Memory B cell (primary cell): ENCODE data around the gene CARD9.
A peak's percentile ranks its signal among the peaks of the same experiment; 100 is the strongest.

Experiments used
- ATAC-seq: fragments of 150-1000 bp; cut with Tn5 transposase; 2 replicates; pipeline ENCODE4 v1.10.0; 2021; ENCODE audit warnings: low read depth, mild to moderate bottlenecking, moderate library complexity
- DNase-seq, 2 donors: peaks; one replicate each; pipeline ENCODE4 v3.0.0; 2022; ENCODE audit warnings: low spot score in 2 of 2
- H3K27ac Mint-ChIP-seq: one replicate; pipeline ENCODE4 v1.8.0; 2022; ENCODE audit warnings: mild to moderate bottlenecking, moderate library complexity, mixed read lengths
- H3K27me3 Mint-ChIP-seq: one replicate; pipeline ENCODE4 v1.8.0; 2022; ENCODE audit warnings: mixed read lengths
- H3K36me3 Mint-ChIP-seq: one replicate; pipeline ENCODE4 v1.8.0; 2022; ENCODE audit warnings: mild to moderate bottlenecking, mixed read lengths
- H3K4me1 Mint-ChIP-seq: one replicate; pipeline ENCODE4 v1.8.0; 2022; ENCODE audit warnings: mixed read lengths
- H3K4me3 Mint-ChIP-seq: one replicate; pipeline ENCODE4 v1.8.0; 2022; ENCODE audit warnings: mild to moderate bottlenecking, moderate library complexity, mixed read lengths
- H3K9me3 Mint-ChIP-seq: one replicate; pipeline ENCODE4 v1.8.0; 2022; ENCODE audit warnings: mixed read lengths

CARD9 gene

DNA sequence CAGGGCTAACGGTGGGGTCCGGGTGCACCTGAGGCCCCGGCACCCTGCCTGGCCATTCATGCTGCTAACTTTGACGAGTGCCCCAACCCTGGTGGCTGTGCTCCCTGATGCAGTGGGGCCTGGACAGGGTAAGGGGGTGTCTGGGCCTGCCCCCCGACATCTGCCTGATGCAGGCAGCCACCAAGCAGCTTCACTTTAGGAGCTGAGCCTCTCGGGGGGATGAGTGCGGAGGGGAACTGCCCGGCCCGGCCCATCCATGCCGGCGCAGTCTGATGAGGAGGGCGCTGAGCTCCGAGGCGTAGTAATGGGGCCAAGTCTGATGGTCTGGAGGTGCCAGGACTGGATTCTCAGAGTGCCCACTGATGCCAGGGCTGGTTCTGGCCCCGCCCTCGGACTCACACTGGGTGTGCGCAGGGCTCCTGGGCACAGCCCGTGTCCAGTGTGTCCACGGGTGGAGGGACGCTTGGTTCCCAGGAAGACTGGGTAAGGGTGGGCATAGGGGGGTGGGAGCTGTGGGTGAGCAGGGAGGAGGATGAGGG, 26.5 kb downstream of the CARD9 start:
- no peak overlapping the region for H3K27ac Mint-ChIP-seq
- H3K27me3 Mint-ChIP-seq: peaks cover 9% of the 10 kb centered on the region
- H3K4me3 Mint-ChIP-seq: no peak overlapping the region
- H3K4me1 Mint-ChIP-seq: no peaks in the 10 kb centered on the region
- no peaks in the 10 kb centered on the region for H3K9me3 Mint-ChIP-seq
- DNase-seq: no peak
- no peak for ATAC-seq
- no peaks in the 10 kb centered on the region for H3K36me3 Mint-ChIP-seq

GRCh38 chr9:136346157-136346481, 27.4 kb downstream of the CARD9 start:
- Mint-ChIP-seq H3K4me3 (no peak overlapping the region), H3K27ac (no peak overlapping the region), H3K4me1 (no peaks in the 10 kb centered on the region), H3K27me3 (peaks cover 9% of the 10 kb centered on the region), H3K36me3 (no peaks in the 10 kb centered on the region), H3K9me3 (no peaks in the 10 kb centered on the region)
- no peak for DNase-seq
- no peak for ATAC-seq

GRCh38 chr9:136345281-136346156, 27.9 kb downstream of the CARD9 start:
- Mint-ChIP-seq H3K4me1 (no peaks in the 10 kb centered on the region), H3K27me3 (peaks cover 9% of the 10 kb centered on the region), H3K27ac (no peak overlapping the region), H3K4me3 (no peak overlapping the region), H3K9me3 (no peaks in the 10 kb centered on the region), H3K36me3 (no peaks in the 10 kb centered on the region)
- no peak for DNase-seq
- no peak for ATAC-seq

GRCh38 chr9:136344544-136345280, 28.8 kb downstream of the CARD9 start:
- DNase-seq (no peak), ATAC-seq (no peak)
- no peak overlapping the region for H3K27ac Mint-ChIP-seq
- H3K4me1 Mint-ChIP-seq: no peaks in the 10 kb centered on the region
- peaks cover 8% of the 10 kb centered on the region for H3K27me3 Mint-ChIP-seq
- no peaks in the 10 kb centered on the region for H3K9me3 Mint-ChIP-seq
- H3K36me3 Mint-ChIP-seq: no peaks in the 10 kb centered on the region
- no peak overlapping the region for H3K4me3 Mint-ChIP-seq

DNA sequence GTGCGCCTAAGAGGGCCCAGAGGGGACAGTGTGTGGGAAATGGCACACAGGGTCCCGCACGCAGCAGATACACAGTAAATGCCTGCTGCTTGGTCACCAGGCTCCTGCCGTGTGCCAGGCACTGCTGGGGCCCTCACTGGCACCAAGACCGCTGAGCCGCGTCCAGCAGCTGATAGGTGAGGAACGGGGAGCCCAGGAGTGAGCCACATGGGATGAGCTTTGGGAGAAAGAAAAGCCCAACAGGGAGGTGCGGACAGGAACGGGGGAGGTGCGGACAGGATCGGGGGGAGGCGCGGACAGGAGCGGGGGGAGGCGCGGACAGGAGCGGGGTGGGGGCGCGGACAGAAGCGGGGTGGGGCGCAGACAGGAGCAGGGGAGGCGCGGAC, 29.6 kb downstream of the CARD9 start:
- Mint-ChIP-seq H3K4me3 (no peak overlapping the region), H3K27me3 (peaks cover 6% of the 10 kb centered on the region), H3K4me1 (no peaks in the 10 kb centered on the region), H3K36me3 (no peaks in the 10 kb centered on the region), H3K9me3 (no peaks in the 10 kb centered on the region), H3K27ac (peak overlapping the region; percentile 53)
- no peak for DNase-seq
- ATAC-seq: no peak

GRCh38 chr9:136343121-136343883, 30.2 kb downstream of the CARD9 start:
- Mint-ChIP-seq H3K36me3 (no peaks in the 10 kb centered on the region), H3K27me3 (peaks cover 6% of the 10 kb centered on the region), H3K4me3 (peak overlapping the region; percentile 11), H3K27ac (peak overlapping the region; percentile 53), H3K9me3 (no peaks in the 10 kb centered on the region), H3K4me1 (no peaks in the 10 kb centered on the region)
- DNase-seq: no peak
- no peak for ATAC-seq

DNA sequence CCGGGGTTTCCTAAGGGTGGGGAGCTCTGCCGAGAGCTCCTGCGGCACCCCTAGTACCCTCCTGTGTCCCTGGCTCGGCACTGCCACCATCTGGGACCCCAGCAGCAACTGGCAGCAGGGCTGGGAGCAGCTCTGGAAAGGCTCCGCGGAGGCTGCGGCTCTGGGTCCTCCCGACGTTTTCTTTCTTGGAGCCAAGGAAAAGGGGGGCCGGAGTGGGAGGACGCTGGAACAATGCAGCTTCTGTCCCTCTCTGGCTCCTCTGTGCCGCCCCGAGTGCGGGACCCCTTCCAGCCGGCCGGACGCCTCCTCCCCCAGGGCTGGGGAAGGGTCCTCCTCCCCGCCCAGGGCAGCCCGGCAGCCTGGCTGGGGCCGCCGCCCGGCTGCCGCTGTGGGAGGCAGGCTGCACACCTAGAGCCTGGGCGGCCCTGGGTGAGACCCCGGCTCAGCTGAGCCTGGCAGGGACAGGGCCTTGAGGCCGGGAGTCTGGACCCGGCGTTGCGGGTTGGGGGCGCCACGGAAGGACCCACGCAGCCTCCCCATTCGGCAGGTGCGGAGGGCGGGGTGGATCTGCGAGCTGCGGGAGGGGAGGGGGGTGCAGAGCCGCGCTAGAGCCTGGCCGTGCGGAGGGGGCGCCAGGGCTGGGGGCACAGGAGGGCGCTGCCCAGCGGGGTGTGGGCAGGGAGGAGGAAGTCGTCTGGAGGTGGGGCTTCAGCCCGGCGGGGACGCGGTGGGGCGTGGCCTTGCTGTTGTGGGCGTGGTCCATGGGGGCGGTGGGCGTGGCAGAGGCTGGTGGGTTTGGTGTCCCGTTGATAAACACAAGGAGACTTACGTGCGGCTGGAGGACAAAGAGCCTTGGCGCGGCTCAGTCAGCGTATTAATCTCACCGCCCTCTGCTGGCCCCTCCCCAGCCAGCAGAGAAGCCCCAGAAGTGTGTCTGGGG, 31.0 kb downstream of the CARD9 start:
- H3K36me3 Mint-ChIP-seq: no peaks in the 10 kb centered on the region
- no peaks in the 10 kb centered on the region for H3K4me1 Mint-ChIP-seq
- H3K27ac Mint-ChIP-seq: no peak overlapping the region
- no peaks in the 10 kb centered on the region for H3K9me3 Mint-ChIP-seq
- H3K4me3 Mint-ChIP-seq: peak overlapping the region; percentile 8
- DNase-seq (peak; percentile 70 to 83), ATAC-seq (peak; percentile 77)
- H3K27me3 Mint-ChIP-seq: peaks cover 6% of the 10 kb centered on the region

DNA sequence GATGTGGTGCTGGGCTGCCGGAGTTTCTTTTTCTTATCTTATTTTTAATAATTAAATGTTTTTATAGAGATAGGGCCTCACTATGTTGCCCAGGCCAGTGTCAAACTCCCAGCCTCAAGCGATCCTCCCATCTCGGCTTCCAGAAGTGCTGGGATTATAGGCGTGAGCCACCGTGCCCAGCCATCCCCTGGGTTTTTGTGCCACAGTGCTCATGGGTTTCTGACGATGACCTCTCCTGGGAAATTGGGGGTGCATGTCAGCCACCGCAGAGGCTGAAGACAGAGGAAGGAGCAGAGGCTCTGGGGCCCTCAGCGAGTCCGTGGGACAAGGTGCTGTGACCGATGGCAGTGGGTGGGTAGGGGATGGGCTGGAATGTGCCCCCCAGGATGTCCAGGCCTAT, 31.7 kb downstream of the CARD9 start:
- Mint-ChIP-seq H3K4me3 (peak overlapping the region; percentile 43), H3K4me1 (no peaks in the 10 kb centered on the region), H3K27ac (no peak overlapping the region), H3K9me3 (no peaks in the 10 kb centered on the region), H3K36me3 (no peaks in the 10 kb centered on the region), H3K27me3 (peaks cover 6% of the 10 kb centered on the region)
- ATAC-seq (no peak), DNase-seq (no peak)

- H3K36me3 Mint-ChIP-seq: no peaks in the 10 kb centered on the region
- peaks cover 6% of the 10 kb centered on the region for H3K27me3 Mint-ChIP-seq
- ATAC-seq: no peak
- no peak for DNase-seq
- H3K4me1 Mint-ChIP-seq: no peaks in the 10 kb centered on the region
- no peak overlapping the region for H3K4me3 Mint-ChIP-seq
- no peaks in the 10 kb centered on the region for H3K9me3 Mint-ChIP-seq
- no peak overlapping the region for H3K27ac Mint-ChIP-seq
Observed at GRCh38 chr9:136341042-136341655, 32.3 kb downstream of the CARD9 start.

DNA sequence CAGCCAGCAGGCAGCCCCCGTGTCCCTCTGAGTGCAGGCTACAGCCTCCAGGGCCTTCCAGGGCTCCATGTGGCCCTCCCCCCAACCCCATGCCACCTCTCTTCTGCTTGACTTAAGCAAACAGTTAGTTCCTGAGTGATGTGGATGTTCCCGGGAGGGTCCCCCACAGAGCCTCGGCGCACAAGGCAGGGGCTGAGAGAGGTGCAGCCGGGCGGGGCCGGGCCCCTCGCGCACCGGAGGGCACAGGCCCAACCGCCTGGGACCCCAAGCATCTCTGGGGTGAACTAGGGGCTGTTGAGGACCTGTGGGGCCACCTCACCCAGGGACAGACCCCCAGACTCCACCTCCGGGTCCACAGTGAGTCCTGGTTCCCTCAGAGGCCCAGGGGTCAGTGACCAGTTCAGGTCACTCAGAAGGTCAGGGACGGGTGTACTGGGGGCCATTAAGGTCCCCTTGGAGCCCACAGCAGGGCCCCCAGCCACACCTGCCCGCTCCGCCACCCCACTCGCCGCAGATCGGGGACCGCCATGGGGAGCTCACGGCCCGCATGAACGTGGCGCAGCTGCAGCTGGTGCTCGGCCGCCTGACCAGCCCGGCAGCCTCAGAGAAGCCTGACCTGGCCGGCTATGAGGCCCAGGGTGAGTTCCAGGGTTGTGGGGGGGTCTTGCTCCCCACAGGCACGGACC, 33.0 kb downstream of the CARD9 start:
- Mint-ChIP-seq H3K27me3 (peaks cover 8% of the 10 kb centered on the region), H3K9me3 (no peaks in the 10 kb centered on the region), H3K4me3 (no peak overlapping the region), H3K27ac (no peak overlapping the region), H3K36me3 (no peaks in the 10 kb centered on the region), H3K4me1 (no peaks in the 10 kb centered on the region)
- DNase-seq: no peak
- ATAC-seq: no peak

- peaks cover 6% of the 10 kb centered on the region for H3K27me3 Mint-ChIP-seq
- H3K4me1 Mint-ChIP-seq: no peaks in the 10 kb centered on the region
Observed at GRCh38 chr9:136339958-136340310, 33.5 kb downstream of the CARD9 start.

GRCh38 chr9:136339173-136339957, 34.1 kb downstream of the CARD9 start:
- H3K4me3 Mint-ChIP-seq: no peak overlapping the region
- ATAC-seq (peak; percentile 75), DNase-seq (peak; percentile 56 to 62)
- H3K27ac Mint-ChIP-seq: no peak overlapping the region
- no peaks in the 10 kb centered on the region for H3K36me3 Mint-ChIP-seq
- H3K9me3 Mint-ChIP-seq: no peaks in the 10 kb centered on the region
- peaks cover 6% of the 10 kb centered on the region for H3K27me3 Mint-ChIP-seq
- no peaks in the 10 kb centered on the region for H3K4me1 Mint-ChIP-seq

More at GRCh38 chr9:136339958-136340310, 33.5 kb downstream of the CARD9 start:
- H3K9me3 Mint-ChIP-seq: no peaks in the 10 kb centered on the region
- no peak overlapping the region for H3K4me3 Mint-ChIP-seq
- DNase-seq: no peak
- no peak overlapping the region for H3K27ac Mint-ChIP-seq
- ATAC-seq: no peak
- H3K36me3 Mint-ChIP-seq: no peaks in the 10 kb centered on the region
